Activated naive CD8-positive, alpha-beta T cell treated with anti-CD3 and anti-CD28 coated beads for 36 hours (primary cell): ENCODE data around the gene EGF. TPM values are rescaled to one million over a fixed set of nuclear protein-coding genes. Genes with fewer than 3 reads are reported as not detected.

Experiments used
- DNase-seq: peaks from one replicate; pipeline ENCODE4 v3.0.0; 2021
- H3K27ac Mint-ChIP-seq: one replicate; pipeline ENCODE4 v1.8.0; 2022; ENCODE audit warnings: mild to moderate bottlenecking, moderate library complexity, mixed read lengths
- H3K27me3 Mint-ChIP-seq: one replicate; pipeline ENCODE4 v1.8.0; 2022; ENCODE audit warnings: mild to moderate bottlenecking, mixed read lengths
- H3K36me3 Mint-ChIP-seq: one replicate; pipeline ENCODE4 v1.8.0; 2021; ENCODE audit warnings: mild to moderate bottlenecking, mixed read lengths
- H3K4me1 Mint-ChIP-seq: one replicate; pipeline ENCODE4 v1.8.0; 2021; ENCODE audit warnings: mixed read lengths
- H3K4me3 Mint-ChIP-seq: one replicate; pipeline ENCODE4 v1.8.0; 2022; ENCODE audit warnings: mild to moderate bottlenecking, moderate library complexity, mixed read lengths
- H3K9me3 Mint-ChIP-seq: one replicate; pipeline ENCODE4 v1.8.0; 2022; ENCODE audit warnings: mixed read lengths
- total RNA-seq, 2 experiments: library from RNA; stranded (reverse); gene quantifications; one replicate each; pipeline ENCODE4 v1.2.3, GENCODE V29; 2021

EGF gene
- total RNA-seq, 2 experiments from 2014 or later: not detected

- no peak overlapping the region for H3K4me3 Mint-ChIP-seq
- H3K9me3 Mint-ChIP-seq: no peaks in the 10 kb centered on the region
- no peaks in the 10 kb centered on the region for H3K4me1 Mint-ChIP-seq
- H3K36me3 Mint-ChIP-seq: no peaks in the 10 kb centered on the region
- H3K27me3 Mint-ChIP-seq: no peaks in the 10 kb centered on the region
- DNase-seq: no peak
- H3K27ac Mint-ChIP-seq: no peak overlapping the region
Observed at GRCh38 chr4:109887071-109887470, 25.6 kb upstream of the EGF start.

DNA sequence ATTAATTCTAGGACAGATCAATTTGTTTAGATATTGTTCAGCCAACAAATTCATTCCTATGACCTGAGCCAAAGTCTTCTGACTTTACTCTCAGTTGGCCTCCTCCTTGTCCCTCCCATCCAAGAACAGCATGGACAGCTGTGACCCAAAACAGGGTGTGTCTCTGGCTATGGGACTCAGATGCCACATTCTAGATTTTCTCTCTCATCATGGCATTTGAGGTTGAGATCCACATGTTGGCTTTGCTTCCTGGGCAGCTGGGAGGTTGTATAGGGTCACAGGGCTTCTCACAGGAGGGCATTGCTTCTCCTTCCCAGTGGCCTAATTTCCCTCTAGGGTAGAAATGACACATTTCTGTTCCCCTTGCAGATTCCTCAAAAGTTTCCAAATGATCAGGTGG lies 22.6 kb upstream of the EGF start:
- no peaks in the 10 kb centered on the region for H3K4me1 Mint-ChIP-seq
- no peak overlapping the region for H3K27ac Mint-ChIP-seq
- no peaks in the 10 kb centered on the region for H3K27me3 Mint-ChIP-seq
- no peaks in the 10 kb centered on the region for H3K36me3 Mint-ChIP-seq
- H3K4me3 Mint-ChIP-seq: no peak overlapping the region
- H3K9me3 Mint-ChIP-seq: no peaks in the 10 kb centered on the region
- DNase-seq: no peak

DNA sequence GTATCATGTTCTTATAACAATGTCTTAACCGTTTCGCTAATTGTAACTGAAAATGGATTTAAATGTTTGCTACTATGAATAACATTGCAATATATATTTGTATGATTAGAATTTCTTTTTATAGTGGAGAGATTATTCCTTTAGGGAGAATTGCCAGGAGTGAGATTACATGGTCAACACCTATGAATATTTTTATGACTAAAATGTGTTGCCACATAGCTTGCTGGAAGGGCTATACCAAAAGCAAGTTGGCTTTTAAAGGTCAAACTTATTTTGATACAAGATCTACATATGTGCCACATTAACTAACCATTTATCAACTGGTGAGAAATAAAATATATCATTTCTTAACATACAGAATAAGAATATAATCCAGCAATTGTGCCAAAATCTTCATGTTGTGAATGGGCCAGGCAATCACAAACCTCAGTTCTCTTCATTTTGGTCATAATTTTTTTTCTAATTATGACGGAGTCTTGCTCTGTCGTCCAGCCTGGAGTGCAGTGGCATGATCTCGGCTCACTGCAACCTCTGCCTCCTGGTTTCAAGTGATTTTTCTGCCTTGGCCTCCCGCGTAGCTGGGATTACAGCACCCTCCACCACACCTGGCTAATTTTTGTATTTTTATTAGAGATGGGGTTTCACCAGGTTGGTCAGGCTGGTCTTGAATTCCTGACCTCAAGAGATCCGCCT lies 10.0 kb upstream of the EGF start:
- no peak overlapping the region for H3K4me3 Mint-ChIP-seq
- DNase-seq: no peak
- no peaks in the 10 kb centered on the region for H3K9me3 Mint-ChIP-seq
- H3K4me1 Mint-ChIP-seq: no peaks in the 10 kb centered on the region
- H3K27me3 Mint-ChIP-seq: peaks cover 25% of the 10 kb centered on the region
- peaks cover 1% of the 10 kb centered on the region for H3K36me3 Mint-ChIP-seq
- no peak overlapping the region for H3K27ac Mint-ChIP-seq

DNA sequence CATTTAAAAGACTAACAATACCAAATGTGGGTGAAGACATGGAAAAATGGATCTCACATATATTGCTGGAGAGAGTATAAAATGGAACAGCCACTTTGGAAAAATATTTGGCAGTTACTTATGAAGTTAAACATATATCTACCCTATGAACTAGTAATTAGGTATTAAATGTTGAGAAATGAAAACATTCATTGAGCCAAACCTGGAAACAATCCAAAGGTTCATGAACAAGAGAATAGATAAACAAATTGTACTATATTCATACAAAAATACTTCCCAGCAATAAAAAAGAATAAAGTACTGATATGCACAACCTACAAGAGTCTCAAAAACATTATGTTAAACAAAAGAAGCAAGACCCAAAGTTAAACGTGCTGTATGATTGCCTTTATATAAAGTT lies 4.0 kb upstream of the EGF start:
- no peaks in the 10 kb centered on the region for H3K4me1 Mint-ChIP-seq
- H3K9me3 Mint-ChIP-seq: no peaks in the 10 kb centered on the region
- H3K27ac Mint-ChIP-seq: no peak overlapping the region
- no peaks in the 10 kb centered on the region for H3K36me3 Mint-ChIP-seq
- no peak overlapping the region for H3K4me3 Mint-ChIP-seq
- peaks cover 32% of the 10 kb centered on the region for H3K27me3 Mint-ChIP-seq
- DNase-seq: no peak

DNA sequence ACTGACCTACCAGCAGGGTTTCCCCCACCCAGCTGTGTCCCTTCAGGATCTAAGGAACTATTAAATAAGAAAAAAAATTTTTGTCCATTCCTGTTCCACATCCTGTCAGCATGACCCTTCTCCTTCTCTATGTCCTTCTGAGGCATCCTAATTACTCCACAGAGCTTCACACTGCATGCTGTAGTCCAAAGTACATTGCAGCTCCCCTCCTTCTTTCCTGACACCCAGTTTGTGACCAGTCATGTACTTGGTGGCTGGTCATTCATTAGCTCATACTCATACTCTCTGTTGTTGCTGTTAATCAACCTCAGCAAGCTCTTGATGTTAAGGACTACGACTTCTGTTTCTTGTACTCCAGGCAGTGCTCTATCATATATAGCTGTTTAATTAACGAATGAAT lies 2.4 kb upstream of the EGF start:
- Mint-ChIP-seq H3K36me3 (no peaks in the 10 kb centered on the region), H3K4me3 (no peak overlapping the region), H3K9me3 (no peaks in the 10 kb centered on the region), H3K4me1 (no peaks in the 10 kb centered on the region), H3K27me3 (peaks cover 38% of the 10 kb centered on the region), H3K27ac (no peak overlapping the region)
- no peak for DNase-seq

DNA sequence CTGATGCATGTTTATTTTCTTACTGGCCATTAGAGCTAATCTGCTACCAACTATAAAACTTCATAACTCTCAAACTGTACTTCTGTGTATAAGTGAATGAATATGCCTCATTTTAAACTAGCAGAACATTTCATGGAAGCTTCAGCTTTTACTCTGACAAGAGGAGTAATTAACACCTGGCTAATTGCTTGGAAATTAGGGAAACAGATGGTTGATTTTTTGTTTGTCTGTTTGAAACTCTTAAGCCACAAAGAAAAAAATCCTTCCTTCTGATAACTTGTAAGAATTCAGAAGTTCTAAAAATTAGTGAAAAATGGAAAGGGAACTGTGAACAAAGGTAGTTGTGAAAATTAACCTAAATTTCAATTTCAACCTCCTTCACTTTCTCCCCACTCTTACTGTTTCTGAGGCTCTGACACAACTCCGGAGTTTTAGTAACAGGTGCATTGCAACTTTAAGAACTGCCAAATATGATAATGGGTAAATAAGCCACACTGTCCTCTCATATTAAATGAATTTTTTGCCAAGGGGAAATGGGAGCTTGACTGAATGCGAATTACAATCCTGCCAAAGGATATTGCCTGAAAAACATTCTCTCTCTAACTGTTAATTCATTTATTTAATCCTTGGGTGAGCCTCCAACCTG lies 1.0 kb downstream of the EGF start:
- Mint-ChIP-seq H3K27me3 (peaks cover 26% of the 10 kb centered on the region), H3K4me3 (no peak overlapping the region), H3K9me3 (no peaks in the 10 kb centered on the region), H3K4me1 (no peaks in the 10 kb centered on the region), H3K36me3 (no peaks in the 10 kb centered on the region), H3K27ac (no peak overlapping the region)
- no peak for DNase-seq

GRCh38 chr4:109914322-109914721 lies 1.6 kb downstream of the EGF start:
- Mint-ChIP-seq H3K9me3 (no peaks in the 10 kb centered on the region), H3K36me3 (no peaks in the 10 kb centered on the region), H3K4me3 (no peak overlapping the region), H3K27ac (no peak overlapping the region), H3K4me1 (no peaks in the 10 kb centered on the region), H3K27me3 (peaks cover 22% of the 10 kb centered on the region)
- DNase-seq: no peak

- H3K9me3 Mint-ChIP-seq: no peaks in the 10 kb centered on the region
- no peaks in the 10 kb centered on the region for H3K36me3 Mint-ChIP-seq
- H3K27ac Mint-ChIP-seq: no peak overlapping the region
- H3K27me3 Mint-ChIP-seq: peaks cover 17% of the 10 kb centered on the region
- H3K4me3 Mint-ChIP-seq: no peak overlapping the region
- no peak for DNase-seq
- H3K4me1 Mint-ChIP-seq: no peaks in the 10 kb centered on the region
Observed at GRCh38 chr4:109915385-109916026, 2.8 kb downstream of the EGF start.

GRCh38 chr4:109916027-109916409 lies 3.3 kb downstream of the EGF start:
- DNase-seq: no peak
- H3K36me3 Mint-ChIP-seq: no peaks in the 10 kb centered on the region
- H3K27me3 Mint-ChIP-seq: peaks cover 17% of the 10 kb centered on the region
- no peak overlapping the region for H3K4me3 Mint-ChIP-seq
- H3K9me3 Mint-ChIP-seq: no peaks in the 10 kb centered on the region
- H3K27ac Mint-ChIP-seq: no peak overlapping the region
- no peaks in the 10 kb centered on the region for H3K4me1 Mint-ChIP-seq

DNA sequence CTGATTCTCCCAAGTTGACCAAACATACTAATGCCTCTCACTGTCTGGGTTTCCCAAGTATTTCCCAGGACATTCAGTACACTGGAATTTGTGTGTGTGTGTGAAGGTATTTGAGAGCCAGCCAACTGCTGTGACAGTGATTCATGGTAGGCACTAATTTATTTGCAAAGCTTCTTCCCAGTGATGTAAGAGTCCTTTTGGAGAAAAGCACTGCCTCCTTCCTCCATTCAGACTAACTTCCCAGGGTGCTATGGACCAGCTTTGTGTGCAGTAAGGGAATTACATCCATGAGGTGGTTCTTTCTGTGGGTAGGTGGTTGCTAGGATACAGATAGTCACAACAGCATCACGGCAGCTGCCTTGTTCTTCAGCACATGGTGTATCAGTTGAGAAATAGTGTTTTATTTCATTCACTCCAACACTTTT lies 8.7 kb downstream of the EGF start:
- H3K27me3 Mint-ChIP-seq: no peaks in the 10 kb centered on the region
- H3K4me1 Mint-ChIP-seq: no peaks in the 10 kb centered on the region
- no peak for DNase-seq
- no peak overlapping the region for H3K27ac Mint-ChIP-seq
- H3K36me3 Mint-ChIP-seq: no peaks in the 10 kb centered on the region
- no peak overlapping the region for H3K4me3 Mint-ChIP-seq
- no peaks in the 10 kb centered on the region for H3K9me3 Mint-ChIP-seq

DNA sequence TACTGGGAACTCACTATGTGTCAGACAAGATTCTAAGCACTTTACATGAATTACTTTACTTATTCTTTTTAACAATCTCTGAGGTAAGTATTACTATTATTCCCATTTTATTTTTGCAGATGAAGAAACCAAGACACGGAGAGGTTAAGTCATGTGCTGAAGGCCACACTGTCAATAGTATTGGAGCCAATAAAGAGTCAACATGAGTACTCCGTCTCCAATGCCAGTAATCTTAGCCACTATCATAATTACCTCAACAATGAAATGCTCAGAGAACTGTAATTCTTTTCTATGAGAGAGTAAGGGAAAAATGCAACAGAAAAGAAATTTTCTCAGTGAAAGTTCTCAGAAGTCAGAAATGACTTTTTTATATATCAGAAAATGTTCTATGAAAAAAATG lies 12.7 kb downstream of the EGF start:
- Mint-ChIP-seq H3K36me3 (no peaks in the 10 kb centered on the region), H3K4me3 (no peak overlapping the region), H3K27ac (no peak overlapping the region), H3K9me3 (no peaks in the 10 kb centered on the region), H3K27me3 (no peaks in the 10 kb centered on the region), H3K4me1 (no peaks in the 10 kb centered on the region)
- no peak for DNase-seq

DNA sequence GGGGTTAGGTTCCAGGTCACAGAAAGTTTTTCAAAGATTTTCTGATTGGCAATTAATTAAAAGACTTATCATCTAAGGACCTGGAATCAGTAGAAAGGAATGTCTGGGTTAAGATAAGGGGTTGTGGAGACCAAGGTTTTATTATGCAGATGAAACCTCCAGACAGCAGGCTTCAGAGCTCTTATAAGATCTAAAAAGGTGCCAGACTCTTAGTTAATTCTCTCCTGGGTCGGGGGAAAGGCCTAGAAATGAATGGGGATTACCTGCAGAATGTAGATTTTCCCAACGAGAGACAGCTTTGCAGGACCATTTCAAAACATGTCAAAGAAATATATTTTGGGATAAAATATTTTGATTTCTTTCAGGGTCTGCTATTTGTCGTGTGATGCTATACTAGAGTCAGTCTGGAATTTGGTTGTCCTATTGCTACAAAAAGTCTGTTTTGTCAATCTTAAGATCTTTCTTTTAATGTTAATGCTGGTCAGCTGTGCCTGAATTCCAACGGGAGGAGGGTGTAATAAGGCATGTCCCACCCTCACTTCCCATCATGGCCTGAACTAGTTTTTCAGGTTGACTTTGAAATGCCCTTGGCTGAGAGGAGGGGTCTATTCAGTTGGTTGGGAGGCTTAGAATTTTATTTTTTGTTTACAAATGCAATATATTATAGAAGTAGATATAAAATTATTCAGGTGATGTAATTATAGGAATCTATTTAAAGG lies 15.8 kb downstream of the EGF start:
- Mint-ChIP-seq H3K27ac (no peak overlapping the region), H3K4me3 (no peak overlapping the region), H3K36me3 (no peaks in the 10 kb centered on the region), H3K27me3 (no peaks in the 10 kb centered on the region), H3K4me1 (no peaks in the 10 kb centered on the region), H3K9me3 (no peaks in the 10 kb centered on the region)
- DNase-seq: no peak

DNA sequence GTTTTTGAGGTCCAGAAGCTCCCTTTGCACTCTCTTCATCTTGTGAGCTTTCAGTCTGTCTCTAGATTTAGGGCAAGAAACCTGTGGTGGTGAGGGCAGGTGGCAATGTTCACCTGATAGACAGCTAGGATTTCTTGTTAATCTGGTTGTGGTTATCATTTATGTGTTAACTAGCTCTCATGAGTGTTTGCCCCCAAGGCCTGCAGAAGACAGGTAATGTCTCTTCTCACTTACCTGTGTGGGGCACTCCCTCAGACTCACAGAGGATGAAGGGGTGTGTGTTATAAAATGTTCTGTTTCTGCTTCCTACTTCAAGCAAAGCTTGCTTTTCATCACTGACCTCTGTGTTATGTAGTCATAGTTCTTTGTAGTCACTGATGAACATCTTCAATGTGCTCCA lies 17.8 kb downstream of the EGF start:
- Mint-ChIP-seq H3K4me3 (no peak overlapping the region), H3K27me3 (no peaks in the 10 kb centered on the region), H3K4me1 (no peaks in the 10 kb centered on the region), H3K9me3 (peaks cover 2% of the 10 kb centered on the region), H3K27ac (no peak overlapping the region), H3K36me3 (no peaks in the 10 kb centered on the region)
- DNase-seq: no peak

DNA sequence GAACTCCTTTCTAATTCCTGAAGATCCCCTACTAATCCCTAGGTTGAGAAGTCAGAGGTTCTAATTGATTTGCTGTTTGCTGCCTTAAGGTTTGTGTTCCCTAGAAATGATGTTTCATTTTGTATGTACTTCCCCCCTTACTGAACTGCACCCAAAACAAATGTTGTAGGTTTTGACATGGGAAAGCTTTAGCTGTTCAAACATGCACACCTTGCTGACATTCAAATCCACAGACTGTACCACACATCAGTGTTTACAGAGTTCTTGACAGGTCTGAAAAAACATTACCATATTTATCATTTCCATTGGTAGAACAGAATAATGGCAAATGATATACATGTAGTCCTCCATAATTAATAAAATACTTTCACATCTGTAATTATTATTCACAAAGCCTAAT lies 18.2 kb downstream of the EGF start:
- H3K36me3 Mint-ChIP-seq: no peaks in the 10 kb centered on the region
- no peak overlapping the region for H3K27ac Mint-ChIP-seq
- no peak overlapping the region for H3K4me3 Mint-ChIP-seq
- no peaks in the 10 kb centered on the region for H3K4me1 Mint-ChIP-seq
- no peaks in the 10 kb centered on the region for H3K27me3 Mint-ChIP-seq
- H3K9me3 Mint-ChIP-seq: peaks cover 2% of the 10 kb centered on the region
- no peak for DNase-seq

- Mint-ChIP-seq H3K27me3 (no peaks in the 10 kb centered on the region), H3K36me3 (no peaks in the 10 kb centered on the region), H3K4me3 (no peak overlapping the region), H3K4me1 (no peaks in the 10 kb centered on the region), H3K9me3 (peaks cover 2% of the 10 kb centered on the region), H3K27ac (no peak overlapping the region)
- DNase-seq: no peak
Observed at GRCh38 chr4:109931318-109931717, 18.6 kb downstream of the EGF start.
